HL-60 (cell line): ENCODE measurements around the gene ARHGAP10.

Source experiments
- CTCF ChIP-seq: IDR thresholded peaks from one replicate; pipeline ENCODE4 v1.5.1; 2011; ENCODE audit warnings: low read length, control low read depth, inconsistent platforms; ENCODE audit not compliant: insufficient read depth
- POLR2AphosphoS5 ChIP-seq: IDR thresholded peaks from 2 replicates; pipeline ENCODE4 v1.6.1; 2012; ENCODE audit warnings: low read depth
- REST ChIP-seq: IDR thresholded peaks from 2 replicates; pipeline ENCODE4 v1.6.1; 2012; ENCODE audit warnings: low read depth; ENCODE audit not compliant: insufficient replicate concordance

- no peak for TF ChIP-seq CTCF
- no peak for TF ChIP-seq POLR2AphosphoS5
- TF ChIP-seq REST: no peak
Measured at GRCh38 chr4:147772459-147772969, 40.6 kb downstream of the ARHGAP10 start.
